Activated CD8-positive, alpha-beta T cell treated with anti-CD3 and anti-CD28 coated beads for 36 hours (primary cell): ENCODE measurements around the gene MRPL22. TPM values are rescaled to one million over a fixed set of nuclear protein-coding genes. Genes with fewer than 3 reads are reported as not detected.
A peak's percentile ranks its signal among the peaks of the same experiment; 100 is the strongest.
"Not testable (repeated sequence)": the region's sequence is repeated elsewhere in the genome, so short reads cannot be mapped to it uniquely, and the experiment has no call there.

Source experiments
- ATAC-seq: fragments of 200-7000 bp; cut with Tn5 transposase; one replicate; pipeline ENCODE4 v1.10.0; 2021; ENCODE audit warnings: mild to moderate bottlenecking, moderate library complexity
- CTCF ChIA-PET: fragments of 350-600 bp; sonication (Branson Sonifier 250); formaldehyde crosslinking; loops from one replicate; lab custom pipeline; 2021; ENCODE audit warnings: antibody characterized with exemption; lab: Charles Lee
- POLR2A ChIA-PET: fragments of 350-600 bp; sonication (Branson Sonifier 250); formaldehyde crosslinking; loops from one replicate; lab custom pipeline; 2021; ENCODE audit warnings: antibody characterized with exemption; lab: Charles Lee
- DNase-seq: peaks from one replicate; pipeline ENCODE4 v3.0.0-alpha.2; 2020
- H3K27ac Mint-ChIP-seq: one replicate; pipeline ENCODE4 v1.8.0; 2021; ENCODE audit warnings: mild to moderate bottlenecking, mixed read lengths
- H3K27me3 Mint-ChIP-seq: one replicate; pipeline ENCODE4 v1.8.0; 2021; ENCODE audit warnings: mixed read lengths
- H3K36me3 Mint-ChIP-seq: one replicate; pipeline ENCODE4 v1.8.0; 2021; ENCODE audit warnings: low read depth, mixed read lengths
- H3K4me1 Mint-ChIP-seq: one replicate; pipeline ENCODE4 v1.8.0; 2021; ENCODE audit warnings: low read depth, mixed read lengths
- H3K4me3 Mint-ChIP-seq: one replicate; pipeline ENCODE4 v1.8.0; 2021; ENCODE audit warnings: mild to moderate bottlenecking, moderate library complexity, mixed read lengths
- H3K9me3 Mint-ChIP-seq: one replicate; pipeline ENCODE4 v1.8.0; 2021; ENCODE audit warnings: mixed read lengths
- intact Hi-C: fragments of 100-400 bp; cut with micrococcal nuclease; formaldehyde crosslinking; loops from one replicate; pipeline ENCODE4 v1.10.0; 2022
- total RNA-seq, 2 experiments: library from RNA; stranded (reverse); gene quantifications; one replicate each; pipeline ENCODE4 v1.2.3, GENCODE V29; 2021
- TF ChIP-seq, protein P1 (sequence below): fragments of 200-600 bp; IDR thresholded peaks from one replicate; pipeline ENCODE4 v1.8.0; 2022; ENCODE audit warnings: antibody characterized with exemption, mild to moderate bottlenecking

MRPL22 gene
- total RNA-seq, 2 experiments from 2014 or later: 80.4 to 84.7 TPM

GRCh38 chr5:154972476-154973080 is 31.7 kb downstream of the MRPL22 start:
- POLR2A ChIA-PET: no interaction called here
- no peaks in the 10 kb centered on the region for H3K27me3 Mint-ChIP-seq
- peaks cover 8% of the 10 kb centered on the region for H3K9me3 Mint-ChIP-seq
- no peak overlapping the region for H3K27ac Mint-ChIP-seq
- H3K36me3 Mint-ChIP-seq: peaks cover 21% of the 10 kb centered on the region
- ATAC-seq (no peak), DNase-seq (peak; percentile 22)
- peaks cover 2% of the 10 kb centered on the region for H3K4me1 Mint-ChIP-seq
- TF ChIP-seq, protein P1, sequence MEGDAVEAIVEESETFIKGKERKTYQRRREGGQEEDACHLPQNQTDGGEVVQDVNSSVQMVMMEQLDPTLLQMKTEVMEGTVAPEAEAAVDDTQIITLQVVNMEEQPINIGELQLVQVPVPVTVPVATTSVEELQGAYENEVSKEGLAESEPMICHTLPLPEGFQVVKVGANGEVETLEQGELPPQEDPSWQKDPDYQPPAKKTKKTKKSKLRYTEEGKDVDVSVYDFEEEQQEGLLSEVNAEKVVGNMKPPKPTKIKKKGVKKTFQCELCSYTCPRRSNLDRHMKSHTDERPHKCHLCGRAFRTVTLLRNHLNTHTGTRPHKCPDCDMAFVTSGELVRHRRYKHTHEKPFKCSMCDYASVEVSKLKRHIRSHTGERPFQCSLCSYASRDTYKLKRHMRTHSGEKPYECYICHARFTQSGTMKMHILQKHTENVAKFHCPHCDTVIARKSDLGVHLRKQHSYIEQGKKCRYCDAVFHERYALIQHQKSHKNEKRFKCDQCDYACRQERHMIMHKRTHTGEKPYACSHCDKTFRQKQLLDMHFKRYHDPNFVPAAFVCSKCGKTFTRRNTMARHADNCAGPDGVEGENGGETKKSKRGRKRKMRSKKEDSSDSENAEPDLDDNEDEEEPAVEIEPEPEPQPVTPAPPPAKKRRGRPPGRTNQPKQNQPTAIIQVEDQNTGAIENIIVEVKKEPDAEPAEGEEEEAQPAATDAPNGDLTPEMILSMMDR: peak; percentile 30
- CTCF ChIA-PET: interaction anchor here (1.0 to 2.9 kb wide), 5 partner anchors 12 to 175 kb away, joined by 3 to 16 read pairs (median 4); no protein-coding TSS in a partner anchor
- intact Hi-C loops: no loop called here
- no peak overlapping the region for H3K4me3 Mint-ChIP-seq

DNA sequence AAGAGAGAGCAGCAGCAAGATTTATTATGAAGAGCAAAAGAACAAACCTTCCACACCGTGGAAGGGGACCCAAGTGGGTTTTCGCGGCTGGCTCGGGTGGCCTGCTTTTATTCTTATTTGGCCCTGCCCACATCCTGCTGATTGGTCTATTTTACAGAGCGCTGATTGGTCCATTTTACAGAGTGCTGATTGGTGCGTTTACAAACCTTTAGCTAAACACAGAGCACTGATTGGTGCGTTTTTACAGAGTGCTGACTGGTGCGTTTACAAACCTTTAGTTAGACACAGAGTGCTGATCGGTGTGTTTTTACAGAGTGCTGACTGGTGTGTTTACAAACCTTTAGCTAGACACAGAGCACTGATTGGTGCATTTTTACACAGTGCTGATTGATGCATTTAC is 35.2 kb downstream of the MRPL22 start:
- H3K27ac Mint-ChIP-seq, DNase-seq, intact Hi-C loops, H3K4me3 Mint-ChIP-seq, H3K27me3 Mint-ChIP-seq, POLR2A ChIA-PET, H3K9me3 Mint-ChIP-seq, ATAC-seq, H3K4me1 Mint-ChIP-seq: not testable (repeated sequence)
- peaks cover 11% of the 10 kb centered on the region for H3K36me3 Mint-ChIP-seq
- CTCF ChIA-PET: interaction anchor here (0.9 kb wide), 1 partner anchor 28 kb away, joined by 3 read pairs; no protein-coding TSS in a partner anchor

DNA sequence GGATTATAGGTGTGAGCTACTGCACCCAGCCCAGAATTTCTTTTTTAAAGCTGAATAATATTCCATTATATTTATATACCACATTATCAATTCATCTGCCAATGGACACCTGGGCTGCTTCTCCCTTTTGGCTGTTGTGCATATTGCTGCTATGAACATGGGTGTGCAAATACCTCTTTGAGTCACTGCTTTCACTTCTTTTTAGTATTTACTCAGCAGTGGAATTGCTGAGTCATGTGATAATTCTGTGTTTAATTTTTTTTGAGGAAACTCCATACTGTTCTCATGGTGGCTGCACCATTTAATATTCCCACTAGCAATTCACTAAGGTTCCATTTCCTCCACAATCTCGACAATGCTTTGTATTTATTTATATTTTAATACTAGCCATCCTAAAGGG is 36.5 kb downstream of the MRPL22 start:
- no peaks in the 10 kb centered on the region for H3K27me3 Mint-ChIP-seq
- ChIA-PET CTCF (no interaction called here), POLR2A (no interaction called here)
- TF ChIP-seq, protein P1: no peak
- DNase-seq: no peak
- no peak for ATAC-seq
- H3K9me3 Mint-ChIP-seq: peaks cover 8% of the 10 kb centered on the region
- no peak overlapping the region for H3K27ac Mint-ChIP-seq
- intact Hi-C loops: no loop called here
- no peak overlapping the region for H3K4me3 Mint-ChIP-seq
- H3K4me1 Mint-ChIP-seq: peaks cover 2% of the 10 kb centered on the region
- peaks cover 11% of the 10 kb centered on the region for H3K36me3 Mint-ChIP-seq

DNA sequence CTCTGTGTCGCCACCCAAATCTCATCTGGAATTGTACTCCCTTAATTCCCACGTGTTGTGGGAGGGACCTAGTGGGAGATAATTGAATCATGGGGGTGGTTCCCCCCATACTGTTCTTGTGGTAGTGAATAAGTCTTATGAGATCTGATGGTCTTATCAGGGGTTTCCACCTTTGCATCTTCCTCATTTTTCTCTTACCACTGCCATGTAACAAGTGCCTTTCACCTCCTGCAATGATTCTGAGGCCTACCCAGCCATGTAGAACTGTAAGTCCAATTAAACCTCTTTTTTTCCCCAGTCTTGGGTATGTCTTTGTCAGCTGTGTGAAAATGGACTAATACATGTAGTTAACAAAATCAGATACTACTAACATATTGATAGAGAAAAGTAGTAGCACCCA is 37.4 kb downstream of the MRPL22 start:
- CTCF ChIA-PET, POLR2A ChIA-PET, H3K4me3 Mint-ChIP-seq, H3K27ac Mint-ChIP-seq, ATAC-seq, H3K9me3 Mint-ChIP-seq, H3K4me1 Mint-ChIP-seq, H3K27me3 Mint-ChIP-seq, intact Hi-C loops, DNase-seq: not testable (repeated sequence)
- H3K36me3 Mint-ChIP-seq: peaks cover 11% of the 10 kb centered on the region

DNA sequence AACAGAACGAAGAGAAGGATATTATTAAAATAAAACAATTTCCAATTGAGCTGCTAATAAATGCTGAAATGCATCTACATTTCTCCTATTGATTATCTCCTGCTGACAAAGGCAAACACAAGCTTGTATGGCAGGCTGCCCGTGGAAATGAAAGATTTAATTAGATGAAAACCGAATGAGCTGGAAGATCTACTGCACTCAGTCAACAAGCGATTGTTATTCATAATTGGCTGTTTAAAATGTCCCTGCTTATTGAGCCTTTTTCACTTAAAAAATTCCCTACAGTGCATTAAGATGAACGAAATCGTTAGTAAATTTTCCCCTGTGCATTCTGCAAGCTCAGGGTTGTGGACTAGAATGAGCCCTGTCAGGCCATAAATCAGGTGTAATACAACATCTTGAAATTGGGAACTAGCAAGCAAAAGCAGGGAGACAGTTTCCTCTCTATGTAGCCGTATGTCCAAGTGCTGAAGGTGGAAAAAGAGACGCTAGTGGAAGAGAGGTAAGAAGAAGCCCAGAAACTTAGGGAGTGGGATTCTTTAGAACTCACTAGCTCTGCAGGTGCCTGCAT is 44.2 kb downstream of the MRPL22 start:
- intact Hi-C loops: no loop called here
- H3K4me1 Mint-ChIP-seq: no peaks in the 10 kb centered on the region
- H3K4me3 Mint-ChIP-seq: no peak overlapping the region

More for the DNA sequence above, 44.2 kb downstream of the MRPL22 start:
- ATAC-seq (no peak), DNase-seq (no peak)
- ChIA-PET CTCF (interaction anchor here (0.7 to 1.4 kb wide), 3 partner anchors 13 to 43 kb away, joined by 3 to 4 read pairs (median 4); no protein-coding TSS in a partner anchor), POLR2A (no interaction called here)
- Mint-ChIP-seq H3K36me3 (no peaks in the 10 kb centered on the region), H3K9me3 (no peaks in the 10 kb centered on the region), H3K27ac (no peak overlapping the region), H3K27me3 (peaks cover 4% of the 10 kb centered on the region)
- TF ChIP-seq, protein P1: no peak
